HEK293 (cell line): ENCODE measurements around the gene STK26.

Experiments used
- REST ChIP-seq: fragments of 450-650 bp; formaldehyde crosslinking; IDR thresholded peaks from 2 replicates; pipeline ENCODE4 v1.5.1; 2016; ENCODE audit warnings: missing biosample characterization, missing genetic modification characterization
- YY1 ChIP-seq: fragments of 450-650 bp; formaldehyde crosslinking; IDR thresholded peaks from 2 replicates; pipeline ENCODE4 v1.5.1; 2018; ENCODE audit warnings: missing biosample characterization, missing genetic modification characterization
- ZNF398 ChIP-seq: fragments of 450-650 bp; formaldehyde crosslinking; IDR thresholded peaks from 2 replicates; pipeline ENCODE4 v1.5.1; 2017; ENCODE audit warnings: missing biosample characterization, missing genetic modification characterization
- ZNF529 ChIP-seq: fragments of 450-650 bp; formaldehyde crosslinking; IDR thresholded peaks from 2 replicates; pipeline ENCODE4 v1.5.1; 2017; ENCODE audit warnings: missing genetic modification characterization, missing biosample characterization; ENCODE audit not compliant: insufficient replicate concordance
- ZNF544 ChIP-seq: fragments of 450-650 bp; formaldehyde crosslinking; IDR thresholded peaks from 2 replicates; pipeline ENCODE4 v1.5.0; 2017; ENCODE audit warnings: missing biosample characterization, missing genetic modification characterization
- ZNF660 ChIP-seq: fragments of 450-650 bp; IDR thresholded peaks from 2 replicates; pipeline ENCODE4 v1.5.1; 2018; ENCODE audit warnings: missing biosample characterization, mild to moderate bottlenecking, missing genetic modification characterization
- TF ChIP-seq, protein P1 (sequence below): fragments of 450-650 bp; formaldehyde crosslinking; IDR thresholded peaks from 2 replicates; pipeline ENCODE4 v1.5.1; 2016; ENCODE audit warnings: missing biosample characterization, missing genetic modification characterization
- TF ChIP-seq, protein P2 (sequence below): fragments of 450-650 bp; formaldehyde crosslinking; IDR thresholded peaks from 2 replicates; pipeline ENCODE4 v1.5.1; 2016; ENCODE audit warnings: missing biosample characterization, missing genetic modification characterization

GRCh38 chrX:132120913-132121312 is 97.8 kb downstream of the STK26 start:
- TF ChIP-seq ZNF544 (tag by site-specific recombination) (no peak), ZNF398 (tag by site-specific recombination) (no peak), ZNF660 (no peak), ZNF529 (tag by site-specific recombination) (no peak), REST (tag by site-specific recombination) (no peak), YY1 (tag by site-specific recombination) (no peak)
- TF ChIP-seq, protein P1, sequence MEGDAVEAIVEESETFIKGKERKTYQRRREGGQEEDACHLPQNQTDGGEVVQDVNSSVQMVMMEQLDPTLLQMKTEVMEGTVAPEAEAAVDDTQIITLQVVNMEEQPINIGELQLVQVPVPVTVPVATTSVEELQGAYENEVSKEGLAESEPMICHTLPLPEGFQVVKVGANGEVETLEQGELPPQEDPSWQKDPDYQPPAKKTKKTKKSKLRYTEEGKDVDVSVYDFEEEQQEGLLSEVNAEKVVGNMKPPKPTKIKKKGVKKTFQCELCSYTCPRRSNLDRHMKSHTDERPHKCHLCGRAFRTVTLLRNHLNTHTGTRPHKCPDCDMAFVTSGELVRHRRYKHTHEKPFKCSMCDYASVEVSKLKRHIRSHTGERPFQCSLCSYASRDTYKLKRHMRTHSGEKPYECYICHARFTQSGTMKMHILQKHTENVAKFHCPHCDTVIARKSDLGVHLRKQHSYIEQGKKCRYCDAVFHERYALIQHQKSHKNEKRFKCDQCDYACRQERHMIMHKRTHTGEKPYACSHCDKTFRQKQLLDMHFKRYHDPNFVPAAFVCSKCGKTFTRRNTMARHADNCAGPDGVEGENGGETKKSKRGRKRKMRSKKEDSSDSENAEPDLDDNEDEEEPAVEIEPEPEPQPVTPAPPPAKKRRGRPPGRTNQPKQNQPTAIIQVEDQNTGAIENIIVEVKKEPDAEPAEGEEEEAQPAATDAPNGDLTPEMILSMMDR: no peak
- TF ChIP-seq, protein P2, sequence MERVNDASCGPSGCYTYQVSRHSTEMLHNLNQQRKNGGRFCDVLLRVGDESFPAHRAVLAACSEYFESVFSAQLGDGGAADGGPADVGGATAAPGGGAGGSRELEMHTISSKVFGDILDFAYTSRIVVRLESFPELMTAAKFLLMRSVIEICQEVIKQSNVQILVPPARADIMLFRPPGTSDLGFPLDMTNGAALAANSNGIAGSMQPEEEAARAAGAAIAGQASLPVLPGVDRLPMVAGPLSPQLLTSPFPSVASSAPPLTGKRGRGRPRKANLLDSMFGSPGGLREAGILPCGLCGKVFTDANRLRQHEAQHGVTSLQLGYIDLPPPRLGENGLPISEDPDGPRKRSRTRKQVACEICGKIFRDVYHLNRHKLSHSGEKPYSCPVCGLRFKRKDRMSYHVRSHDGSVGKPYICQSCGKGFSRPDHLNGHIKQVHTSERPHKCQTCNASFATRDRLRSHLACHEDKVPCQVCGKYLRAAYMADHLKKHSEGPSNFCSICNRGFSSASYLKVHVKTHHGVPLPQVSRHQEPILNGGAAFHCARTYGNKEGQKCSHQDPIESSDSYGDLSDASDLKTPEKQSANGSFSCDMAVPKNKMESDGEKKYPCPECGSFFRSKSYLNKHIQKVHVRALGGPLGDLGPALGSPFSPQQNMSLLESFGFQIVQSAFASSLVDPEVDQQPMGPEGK: no peak
